Neural progenitor cell (in vitro differentiated cells): Measurements from ENCODE around the gene KLHDC4. TPM values are rescaled to one million over a fixed set of nuclear protein-coding genes. Genes with fewer than 3 reads are reported as not detected.

ENCODE experiments used
- DNase-seq: peaks from one replicate; pipeline ENCODE4 v3.0.0-alpha.2; 2016; ENCODE audit warnings: low spot score
- H2AFZ ChIP-seq: fragments of 200-600 bp; sonication (generic); replicated peaks from 2 replicates; pipeline ENCODE4 v1.6.1; 2016; ENCODE audit warnings: antibody characterized with exemption
- H3F3A ChIP-seq: fragments of 200-600 bp; sonication (generic); 2 replicates; pipeline ENCODE4 v1.6.1; 2016; ENCODE audit warnings: antibody characterized with exemption, low read depth
- H3K27ac ChIP-seq: fragments of 200-600 bp; sonication (generic); 2 replicates; pipeline ENCODE4 v1.5.1; 2016; ENCODE audit warnings: mild to moderate bottlenecking
- H3K27me3 ChIP-seq: fragments of 200-600 bp; sonication (generic); 2 replicates; pipeline ENCODE4 v1.6.1; 2016; ENCODE audit warnings: mild to moderate bottlenecking, moderate library complexity
- H3K36me3 ChIP-seq: fragments of 200-600 bp; sonication (generic); 2 replicates; pipeline ENCODE4 v1.5.1; 2016
- H3K4me1 ChIP-seq: fragments of 200-600 bp; sonication (generic); 2 replicates; pipeline ENCODE4 v1.6.1; 2016; ENCODE audit warnings: mixed run types
- H3K4me2 ChIP-seq: fragments of 200-600 bp; sonication (generic); 2 replicates; pipeline ENCODE4 v1.6.1; 2016
- H3K4me3 ChIP-seq: fragments of 200-600 bp; sonication (generic); 2 replicates; pipeline ENCODE4 v1.5.1; 2016
- H3K79me2 ChIP-seq: fragments of 200-600 bp; sonication (generic); 2 replicates; pipeline ENCODE4 v1.6.1; 2016; ENCODE audit warnings: low read depth
- H3K9ac ChIP-seq: fragments of 200-600 bp; sonication (generic); 2 replicates; pipeline ENCODE4 v1.6.1; 2016
- H3K9me3 ChIP-seq: fragments of 200-600 bp; sonication (generic); 2 replicates; pipeline ENCODE4 v1.5.1; 2016; ENCODE audit warnings: low read depth
- H4K20me1 ChIP-seq: fragments of 200-600 bp; sonication (generic); 2 replicates; pipeline ENCODE4 v1.6.1; 2016; ENCODE audit warnings: low read depth
- H3K27ac Mint-ChIP-seq: 3 replicates; pipeline ENCODE4 v1.8.0; 2021; ENCODE audit warnings: mixed read lengths
- H3K27me3 Mint-ChIP-seq: 2 replicates; pipeline ENCODE4 v1.8.0; 2022; ENCODE audit warnings: low read depth, mild to moderate bottlenecking, inconsistent platforms, moderate library complexity, mixed read lengths; ENCODE audit not compliant: insufficient read depth
- H3K36me3 Mint-ChIP-seq: 3 replicates; pipeline ENCODE4 v1.8.0; 2021; ENCODE audit warnings: mixed read lengths
- H3K4me1 Mint-ChIP-seq: 3 replicates; pipeline ENCODE4 v1.8.0; 2021; ENCODE audit warnings: mixed read lengths
- H3K4me3 Mint-ChIP-seq: 3 replicates; pipeline ENCODE4 v1.8.0; 2021; ENCODE audit warnings: mild to moderate bottlenecking, moderate library complexity, mixed read lengths
- H3K9me3 Mint-ChIP-seq: 3 replicates; pipeline ENCODE4 v1.8.0; 2020; ENCODE audit warnings: mixed read lengths
- EZH2 ChIP-seq: fragments of 200-600 bp; sonication (generic); IDR thresholded peaks from 2 replicates; pipeline ENCODE4 v1.6.1; 2017; ENCODE audit warnings: antibody characterized with exemption, mild to moderate bottlenecking, moderate library complexity
- EZH2phosphoT487 ChIP-seq: fragments of 200-600 bp; sonication (generic); IDR thresholded peaks from 2 replicates; pipeline ENCODE4 v1.6.1; 2017; ENCODE audit warnings: antibody characterized with exemption
- total RNA-seq: library from RNA; depleted of rRNA; stranded (reverse); fragments of >200 nt; gene quantifications from 2 replicates; pipeline ENCODE4 v1.2.3, GENCODE V29; 2015; ENCODE audit warnings: low replicate concordance
- TF ChIP-seq, protein P1 (sequence below): fragments of 200-600 bp; sonication (generic); IDR thresholded peaks from 2 replicates; pipeline ENCODE4 v1.5.1; 2017; ENCODE audit warnings: antibody characterized with exemption, mild to moderate bottlenecking

KLHDC4 gene
- total RNA-seq, 1 donor from 2014 or later, result 19.2 TPM

DNA sequence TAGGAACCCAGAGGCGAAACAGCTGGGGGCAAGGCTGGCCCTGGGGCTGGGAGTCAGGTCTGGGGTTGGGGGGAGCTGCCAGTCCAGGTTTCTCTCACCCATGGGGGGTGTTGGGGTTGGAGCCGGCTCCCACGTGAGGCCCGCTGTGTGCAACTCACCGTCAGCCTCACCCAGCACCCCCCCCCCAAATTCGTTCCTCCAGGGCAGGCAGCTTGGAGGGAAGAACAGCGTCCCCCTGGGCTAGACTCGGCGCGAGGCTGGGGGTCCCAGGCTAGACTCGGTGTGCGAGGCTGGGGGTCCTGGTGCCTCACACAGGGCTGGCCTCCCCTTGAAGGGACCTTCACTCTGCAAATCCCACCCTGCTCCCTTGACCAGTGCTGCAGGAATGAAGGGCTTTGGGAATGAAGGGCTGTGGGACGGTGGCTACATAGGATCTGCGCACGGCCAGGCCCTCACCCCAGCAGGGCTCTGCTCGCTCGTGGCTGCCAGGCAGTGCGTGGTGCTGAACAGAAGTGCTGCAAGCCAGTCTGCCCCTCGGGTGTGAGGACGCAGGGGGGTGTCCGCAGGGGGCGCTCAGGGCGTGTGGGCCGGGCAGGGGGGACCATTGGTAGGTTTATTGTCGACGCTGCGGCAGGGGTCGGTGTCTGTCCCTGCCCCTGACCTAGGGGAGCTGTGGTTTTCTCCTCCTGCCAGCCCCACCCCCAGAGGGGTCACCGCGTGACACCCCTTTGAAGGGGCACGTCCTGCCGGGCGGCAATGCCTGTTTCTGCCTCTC is 74.7 kb downstream of the KLHDC4 start:
- Histone ChIP-seq H3K36me3 (no peaks in the 10 kb centered on the region), H3K4me1 (no peaks in the 10 kb centered on the region), H3F3A (no peaks in the 10 kb centered on the region), H3K4me2 (no peak overlapping the region), H4K20me1 (peaks cover 7% of the 10 kb centered on the region), H3K27me3 (no peaks in the 10 kb centered on the region), H2AFZ (no peak overlapping the region), H3K79me2 (no peaks in the 10 kb centered on the region), H3K27ac (no peak overlapping the region), H3K9me3 (no peaks in the 10 kb centered on the region), H3K4me3 (no peak overlapping the region), H3K9ac (no peak overlapping the region)
- no peak overlapping the region for H3K4me3 Mint-ChIP-seq
- peaks cover 10% of the 10 kb centered on the region for H3K27me3 Mint-ChIP-seq
- no peak for TF ChIP-seq EZH2phosphoT487
- TF ChIP-seq, protein P1, sequence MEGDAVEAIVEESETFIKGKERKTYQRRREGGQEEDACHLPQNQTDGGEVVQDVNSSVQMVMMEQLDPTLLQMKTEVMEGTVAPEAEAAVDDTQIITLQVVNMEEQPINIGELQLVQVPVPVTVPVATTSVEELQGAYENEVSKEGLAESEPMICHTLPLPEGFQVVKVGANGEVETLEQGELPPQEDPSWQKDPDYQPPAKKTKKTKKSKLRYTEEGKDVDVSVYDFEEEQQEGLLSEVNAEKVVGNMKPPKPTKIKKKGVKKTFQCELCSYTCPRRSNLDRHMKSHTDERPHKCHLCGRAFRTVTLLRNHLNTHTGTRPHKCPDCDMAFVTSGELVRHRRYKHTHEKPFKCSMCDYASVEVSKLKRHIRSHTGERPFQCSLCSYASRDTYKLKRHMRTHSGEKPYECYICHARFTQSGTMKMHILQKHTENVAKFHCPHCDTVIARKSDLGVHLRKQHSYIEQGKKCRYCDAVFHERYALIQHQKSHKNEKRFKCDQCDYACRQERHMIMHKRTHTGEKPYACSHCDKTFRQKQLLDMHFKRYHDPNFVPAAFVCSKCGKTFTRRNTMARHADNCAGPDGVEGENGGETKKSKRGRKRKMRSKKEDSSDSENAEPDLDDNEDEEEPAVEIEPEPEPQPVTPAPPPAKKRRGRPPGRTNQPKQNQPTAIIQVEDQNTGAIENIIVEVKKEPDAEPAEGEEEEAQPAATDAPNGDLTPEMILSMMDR, result no peak
- TF ChIP-seq EZH2, result no peak
- no peaks in the 10 kb centered on the region for H3K36me3 Mint-ChIP-seq
- H3K9me3 Mint-ChIP-seq, result no peaks in the 10 kb centered on the region
- H3K27ac Mint-ChIP-seq, result no peak overlapping the region
- no peaks in the 10 kb centered on the region for H3K4me1 Mint-ChIP-seq
- DNase-seq, result no peak

DNA sequence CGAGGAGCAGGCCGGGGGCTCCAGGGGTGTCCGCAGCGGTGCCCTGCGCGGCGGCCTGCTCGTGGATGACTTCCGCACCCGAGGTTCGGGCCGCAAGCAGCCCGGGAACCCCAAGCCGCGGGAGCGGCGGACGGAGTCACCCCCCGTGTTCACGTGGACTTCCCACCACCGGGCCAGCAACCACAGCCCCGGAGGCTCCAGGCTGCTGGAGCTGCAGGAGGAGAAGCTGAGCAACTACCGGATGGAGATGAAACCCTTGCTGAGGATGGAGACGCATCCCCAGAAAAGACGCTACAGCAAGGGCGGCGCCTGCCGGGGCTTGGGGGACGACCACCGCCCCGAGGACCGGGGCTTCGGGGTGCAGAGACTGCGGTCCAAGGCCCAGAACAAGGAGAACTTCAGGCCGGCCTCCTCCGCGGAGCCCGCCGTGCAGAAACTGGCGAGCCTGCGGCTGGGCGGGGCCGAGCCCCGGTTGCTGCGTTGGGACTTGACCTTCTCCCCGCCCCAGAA is 75.8 kb downstream of the KLHDC4 start:
- H3K4me3 Mint-ChIP-seq, result no peak overlapping the region
- no peaks in the 10 kb centered on the region for H3K9me3 Mint-ChIP-seq
- no peaks in the 10 kb centered on the region for H3K36me3 Mint-ChIP-seq
- Histone ChIP-seq H3K4me3 (no peak overlapping the region), H3K4me2 (no peak overlapping the region), H3K9me3 (no peaks in the 10 kb centered on the region), H3K4me1 (no peaks in the 10 kb centered on the region), H3K27ac (no peak overlapping the region), H3K36me3 (no peaks in the 10 kb centered on the region), H2AFZ (no peak overlapping the region), H3F3A (no peaks in the 10 kb centered on the region), H3K79me2 (no peaks in the 10 kb centered on the region), H3K9ac (no peak overlapping the region), H3K27me3 (no peaks in the 10 kb centered on the region), H4K20me1 (peaks cover 7% of the 10 kb centered on the region)
- TF ChIP-seq EZH2phosphoT487, result no peak
- no peak for TF ChIP-seq EZH2
- TF ChIP-seq, protein P1, result no peak
- H3K27me3 Mint-ChIP-seq, result peaks cover 8% of the 10 kb centered on the region
- H3K27ac Mint-ChIP-seq, result no peak overlapping the region
- no peaks in the 10 kb centered on the region for H3K4me1 Mint-ChIP-seq
- no peak for DNase-seq

DNA sequence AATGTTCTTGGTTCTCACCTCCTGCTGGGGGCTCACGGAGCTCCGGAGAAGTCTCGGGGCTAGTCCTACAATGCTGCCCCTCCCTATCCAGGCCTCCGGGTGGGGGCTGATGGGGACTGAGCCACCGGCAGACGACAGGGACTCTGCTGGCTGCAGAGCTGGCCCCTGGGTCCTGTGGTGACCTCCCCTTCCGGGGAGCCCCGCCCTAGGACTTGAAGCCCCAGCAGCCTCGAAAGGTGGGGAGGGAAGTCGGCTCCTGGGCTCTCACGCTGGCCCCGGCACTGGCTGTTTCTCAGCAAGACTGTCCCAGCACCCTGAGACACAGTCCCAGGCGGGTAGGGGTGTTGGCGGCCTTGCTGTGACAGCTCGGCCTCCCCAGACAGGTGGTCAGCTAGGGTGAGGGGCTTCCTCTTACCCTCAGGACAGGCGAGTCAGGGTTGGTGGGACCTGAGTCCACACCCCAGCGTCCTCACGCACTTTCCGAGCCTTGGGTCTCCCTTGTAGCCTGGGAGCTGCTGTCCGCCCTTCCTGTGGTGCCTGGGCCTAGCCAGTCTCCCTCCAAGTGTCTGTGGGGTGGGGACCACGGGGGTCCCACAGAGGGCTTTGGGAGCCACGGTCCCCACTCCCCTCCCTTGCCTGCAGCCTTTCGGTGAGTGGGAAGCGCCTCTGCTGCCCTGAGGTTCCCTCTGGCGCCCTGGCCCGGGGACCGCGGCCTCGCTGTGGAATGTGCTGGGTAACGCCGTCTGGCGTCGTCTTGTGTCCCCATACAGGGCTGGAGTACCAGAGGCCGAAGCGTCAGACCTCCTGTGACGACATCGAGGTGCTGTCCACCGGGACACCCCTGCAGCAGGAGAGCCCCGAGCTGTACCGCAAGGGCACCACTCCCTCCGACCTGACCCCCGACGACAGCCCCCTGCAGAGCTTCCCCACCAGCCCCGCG is 76.6 kb downstream of the KLHDC4 start:
- H3K79me2 ChIP-seq, result no peaks in the 10 kb centered on the region
- no peak for TF ChIP-seq EZH2
- TF ChIP-seq, protein P1, result no peak
- no peak for TF ChIP-seq EZH2phosphoT487
- H4K20me1 ChIP-seq, result peaks cover 7% of the 10 kb centered on the region
- no peak overlapping the region for H3K27ac ChIP-seq
- peaks cover 2% of the 10 kb centered on the region for H3K27me3 Mint-ChIP-seq
- no peaks in the 10 kb centered on the region for H3K4me1 ChIP-seq
- H3K4me3 ChIP-seq, result no peak overlapping the region
- H3K9me3 Mint-ChIP-seq, result no peaks in the 10 kb centered on the region
- H3K9ac ChIP-seq, result no peak overlapping the region
- H3K27me3 ChIP-seq, result no peaks in the 10 kb centered on the region
- no peak overlapping the region for H3K27ac Mint-ChIP-seq
- no peaks in the 10 kb centered on the region for H3K36me3 ChIP-seq
- DNase-seq, result no peak
- H3K4me2 ChIP-seq, result no peak overlapping the region
- no peak overlapping the region for H3K4me3 Mint-ChIP-seq
- H3K36me3 Mint-ChIP-seq, result no peaks in the 10 kb centered on the region
- H3K9me3 ChIP-seq, result no peaks in the 10 kb centered on the region
- H3F3A ChIP-seq, result no peaks in the 10 kb centered on the region
- H3K4me1 Mint-ChIP-seq, result no peaks in the 10 kb centered on the region
- no peak overlapping the region for H2AFZ ChIP-seq
